Neural crest cell (in vitro differentiated cells): ENCODE results near the gene ERN1. TPM values are rescaled to one million over a fixed set of nuclear protein-coding genes. Genes with fewer than 3 reads are reported as not detected.

ENCODE experiments used
- DNase-seq: peaks from one replicate; pipeline ENCODE4 v3.0.0; 2021; ENCODE audit warnings: low read depth, mixed read lengths, low spot score
- H3K27ac Mint-ChIP-seq: one replicate; pipeline ENCODE4 v1.8.0; 2021; ENCODE audit warnings: mild to moderate bottlenecking, mixed read lengths; ENCODE audit not compliant: unreplicated experiment
- H3K27me3 Mint-ChIP-seq: 2 replicates; pipeline ENCODE4 v1.8.0; 2021; ENCODE audit warnings: low read depth, mild to moderate bottlenecking, mixed read lengths
- H3K36me3 Mint-ChIP-seq: 2 replicates; pipeline ENCODE4 v1.8.0; 2021; ENCODE audit warnings: low read depth, mild to moderate bottlenecking, mixed read lengths
- H3K4me1 Mint-ChIP-seq: 2 replicates; pipeline ENCODE4 v1.8.0; 2021; ENCODE audit warnings: mixed read lengths
- H3K4me3 Mint-ChIP-seq: one replicate; pipeline ENCODE4 v1.8.0; 2021; ENCODE audit warnings: mild to moderate bottlenecking, mixed read lengths
- H3K9me3 Mint-ChIP-seq: 2 replicates; pipeline ENCODE4 v1.8.0; 2021; ENCODE audit warnings: mixed read lengths
- total RNA-seq: library from RNA; stranded (reverse); gene quantifications from 2 replicates; pipeline ENCODE4 v1.2.1, GENCODE V29; 2021
- TF ChIP-seq, protein P1 (sequence below): fragments of 200-600 bp; sonication (generic); conservative IDR thresholded peaks from 2 replicates; pipeline ENCODE4 v1.5.0; 2021; ENCODE audit warnings: antibody characterized with exemption, mild to moderate bottlenecking

Gene ERN1
- total RNA-seq, 1 donor from 2014 or later: 8.5 TPM

DNA sequence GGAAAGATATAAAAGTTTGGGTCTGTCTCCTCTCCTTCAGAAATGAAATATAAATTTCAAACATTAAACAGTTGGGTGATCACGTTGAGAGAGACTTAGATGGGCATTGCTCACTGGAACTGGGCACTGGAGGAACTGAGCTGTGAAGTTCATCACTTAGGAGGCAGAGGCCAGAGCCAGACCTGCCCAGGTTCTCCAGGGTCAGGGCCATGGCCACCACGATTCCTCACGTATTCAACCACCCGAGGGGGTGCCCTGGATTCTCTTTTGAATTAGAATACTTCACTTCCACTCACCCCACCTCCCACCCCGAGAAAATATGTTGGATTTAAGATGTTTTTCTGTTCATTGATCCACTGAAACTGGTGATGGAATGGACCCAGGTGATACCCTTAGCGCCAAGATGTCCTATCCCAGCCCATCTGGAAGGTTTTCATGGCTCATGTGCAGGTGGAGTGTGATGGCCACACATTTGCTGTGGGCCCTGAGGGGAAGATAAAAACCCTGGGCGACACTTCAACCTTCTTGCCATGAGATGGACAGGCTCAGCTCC, 125.7 kb downstream of the ERN1 start:
- Mint-ChIP-seq H3K4me1 (peaks cover 22% of the 10 kb centered on the region), H3K27ac (no peak overlapping the region), H3K9me3 (no peaks in the 10 kb centered on the region), H3K4me3 (no peak overlapping the region), H3K36me3 (no peaks in the 10 kb centered on the region), H3K27me3 (peaks cover 8% of the 10 kb centered on the region)
- TF ChIP-seq, protein P1, sequence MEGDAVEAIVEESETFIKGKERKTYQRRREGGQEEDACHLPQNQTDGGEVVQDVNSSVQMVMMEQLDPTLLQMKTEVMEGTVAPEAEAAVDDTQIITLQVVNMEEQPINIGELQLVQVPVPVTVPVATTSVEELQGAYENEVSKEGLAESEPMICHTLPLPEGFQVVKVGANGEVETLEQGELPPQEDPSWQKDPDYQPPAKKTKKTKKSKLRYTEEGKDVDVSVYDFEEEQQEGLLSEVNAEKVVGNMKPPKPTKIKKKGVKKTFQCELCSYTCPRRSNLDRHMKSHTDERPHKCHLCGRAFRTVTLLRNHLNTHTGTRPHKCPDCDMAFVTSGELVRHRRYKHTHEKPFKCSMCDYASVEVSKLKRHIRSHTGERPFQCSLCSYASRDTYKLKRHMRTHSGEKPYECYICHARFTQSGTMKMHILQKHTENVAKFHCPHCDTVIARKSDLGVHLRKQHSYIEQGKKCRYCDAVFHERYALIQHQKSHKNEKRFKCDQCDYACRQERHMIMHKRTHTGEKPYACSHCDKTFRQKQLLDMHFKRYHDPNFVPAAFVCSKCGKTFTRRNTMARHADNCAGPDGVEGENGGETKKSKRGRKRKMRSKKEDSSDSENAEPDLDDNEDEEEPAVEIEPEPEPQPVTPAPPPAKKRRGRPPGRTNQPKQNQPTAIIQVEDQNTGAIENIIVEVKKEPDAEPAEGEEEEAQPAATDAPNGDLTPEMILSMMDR: no peak
- no peak for DNase-seq

DNA sequence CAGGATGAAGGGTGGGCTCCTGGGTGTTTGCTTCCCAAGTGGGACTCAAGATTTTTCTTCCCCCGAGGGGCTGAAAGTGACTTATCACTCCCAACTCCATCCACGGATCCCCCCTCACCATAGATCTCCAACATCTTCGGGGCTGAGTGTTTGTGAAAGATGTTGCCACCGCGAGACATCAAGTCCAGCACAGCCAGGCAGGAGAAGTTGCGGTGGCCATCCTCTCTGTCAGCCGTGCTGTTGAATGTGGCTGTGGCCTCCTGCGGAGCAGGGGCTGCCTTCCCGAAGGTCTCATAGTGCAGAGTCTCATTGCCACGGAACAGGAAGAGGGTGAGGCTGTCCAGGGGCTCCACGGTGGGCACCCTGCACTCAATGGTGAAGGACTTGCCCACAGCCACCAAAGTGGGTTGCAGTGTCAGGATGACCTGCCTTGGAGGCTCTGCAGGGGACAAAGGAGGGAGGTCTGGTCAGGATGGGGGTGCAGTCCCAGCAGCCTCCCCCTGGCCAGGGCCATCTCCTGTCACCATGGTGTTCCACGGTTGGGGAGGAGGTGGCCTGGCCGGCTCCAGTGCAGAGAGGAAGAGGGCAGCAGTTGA, 126.3 kb downstream of the ERN1 start:
- DNase-seq: no peak
- TF ChIP-seq, protein P1: no peak
- no peak overlapping the region for H3K4me3 Mint-ChIP-seq
- peaks cover 10% of the 10 kb centered on the region for H3K27me3 Mint-ChIP-seq
- H3K36me3 Mint-ChIP-seq: no peaks in the 10 kb centered on the region
- no peak overlapping the region for H3K27ac Mint-ChIP-seq
- peaks cover 23% of the 10 kb centered on the region for H3K4me1 Mint-ChIP-seq
- H3K9me3 Mint-ChIP-seq: no peaks in the 10 kb centered on the region

DNA sequence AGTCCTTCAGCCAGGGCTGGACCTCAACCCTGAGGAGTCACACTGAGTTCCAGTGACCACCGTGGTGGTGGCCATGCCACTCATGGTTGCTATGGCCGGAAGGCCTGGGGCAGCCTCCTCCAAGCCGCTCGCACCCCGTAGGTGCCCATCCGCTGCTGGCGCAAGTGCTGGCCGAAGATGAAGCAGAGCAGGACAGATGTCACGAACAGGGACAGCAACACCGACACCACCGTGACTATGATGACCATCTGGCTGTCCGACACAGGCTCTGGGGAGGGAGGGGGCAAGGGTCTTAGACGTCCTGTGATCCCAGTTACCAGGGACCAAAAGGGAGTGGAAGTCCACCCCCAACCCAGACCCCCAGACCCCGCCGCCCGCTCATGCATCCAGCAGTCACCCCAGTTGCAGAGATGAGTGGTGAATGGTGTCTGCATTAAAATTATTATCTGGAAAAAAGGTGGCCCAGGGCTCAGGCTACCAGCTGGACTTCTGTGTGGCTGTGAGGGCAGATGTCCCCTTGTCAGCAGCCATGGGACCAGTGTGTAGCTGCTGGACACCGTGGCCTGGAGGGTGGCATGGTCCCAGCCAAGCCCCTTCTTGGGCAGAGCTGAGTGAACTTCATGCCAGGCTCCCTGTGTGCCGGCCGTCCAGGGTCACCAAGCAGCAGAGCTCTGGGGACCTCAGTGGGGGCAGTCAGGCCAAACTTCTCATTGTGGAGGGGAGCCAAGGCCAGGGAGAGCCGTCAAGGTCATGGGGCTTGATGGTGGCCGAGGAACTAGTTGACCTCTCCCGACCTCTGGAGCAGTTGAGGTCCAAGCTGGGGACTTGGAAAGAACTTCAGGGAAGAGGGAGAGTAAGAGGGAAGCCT, 127.1 kb downstream of the ERN1 start:
- Mint-ChIP-seq H3K36me3 (no peaks in the 10 kb centered on the region), H3K4me3 (no peak overlapping the region), H3K4me1 (peaks cover 17% of the 10 kb centered on the region), H3K27me3 (peaks cover 10% of the 10 kb centered on the region), H3K9me3 (no peaks in the 10 kb centered on the region), H3K27ac (no peak overlapping the region)
- TF ChIP-seq, protein P1: no peak
- DNase-seq: no peak

DNA sequence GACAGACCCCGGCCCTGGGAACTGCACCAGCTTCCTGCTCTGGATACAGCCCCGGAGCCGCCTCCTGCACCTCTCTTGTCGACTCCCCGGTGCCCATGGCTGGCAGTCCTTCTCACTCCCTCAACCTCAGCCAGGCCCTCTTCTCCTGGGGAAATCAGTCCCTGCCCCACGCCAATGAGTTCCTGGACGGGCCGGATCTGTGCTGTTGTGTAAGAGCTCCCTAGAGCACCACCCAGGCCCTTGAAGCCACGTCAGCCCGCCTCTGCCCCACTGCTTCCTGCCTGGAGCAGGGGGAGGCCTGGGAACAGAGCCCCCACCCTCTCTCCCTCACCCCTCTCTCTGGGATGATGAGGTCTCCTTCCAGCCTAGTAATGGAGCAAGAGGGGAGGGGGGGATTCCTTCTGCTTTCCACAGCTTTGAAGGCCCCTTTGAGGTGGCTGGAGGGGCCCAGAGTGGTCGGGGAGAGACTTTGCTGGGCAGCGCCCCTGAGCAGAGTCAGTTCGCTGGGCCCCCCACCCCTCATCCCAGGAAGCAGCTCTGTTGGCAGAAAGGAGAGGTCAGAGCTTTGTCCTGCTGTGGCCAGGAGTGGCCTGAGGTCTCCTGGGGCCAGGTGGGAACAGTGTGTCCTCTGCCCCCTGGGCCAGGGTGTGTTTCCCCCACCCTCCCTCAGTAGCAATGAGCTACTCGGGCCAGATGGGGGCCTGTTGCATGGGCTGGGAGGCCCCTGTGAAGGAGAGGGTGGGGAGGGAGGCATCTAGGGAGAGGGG, 128.0 kb downstream of the ERN1 start:
- no peak for DNase-seq
- H3K36me3 Mint-ChIP-seq: no peaks in the 10 kb centered on the region
- H3K4me3 Mint-ChIP-seq: no peak overlapping the region
- TF ChIP-seq, protein P1: no peak
- H3K4me1 Mint-ChIP-seq: peaks cover 12% of the 10 kb centered on the region
- peak overlapping the region; percentile 71 for H3K27ac Mint-ChIP-seq
- H3K9me3 Mint-ChIP-seq: no peaks in the 10 kb centered on the region
- peaks cover 13% of the 10 kb centered on the region for H3K27me3 Mint-ChIP-seq

DNA sequence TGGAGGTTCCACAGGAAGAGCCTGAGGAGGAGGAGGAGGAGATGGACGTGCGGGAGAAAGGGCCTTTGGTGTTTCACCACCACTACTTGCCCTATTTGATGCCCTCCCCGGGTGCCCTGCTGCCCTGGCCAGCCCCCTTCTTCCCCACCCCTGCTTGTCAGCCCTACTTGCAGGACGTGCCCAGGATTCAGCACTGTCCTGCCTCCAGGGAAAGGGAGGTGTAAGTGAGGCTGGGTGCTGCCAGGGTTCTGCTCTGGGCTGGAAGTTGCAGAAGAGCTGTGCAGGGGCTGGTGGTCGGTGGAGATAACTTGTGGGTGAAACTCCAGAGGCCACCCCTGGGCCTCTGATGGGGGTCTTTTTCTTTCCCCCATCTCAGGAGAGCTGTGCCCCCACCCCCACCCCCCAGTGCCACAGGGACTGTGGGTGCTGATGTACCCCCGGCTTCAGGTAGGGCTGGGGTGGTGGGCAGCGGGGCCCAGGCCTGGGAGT, 128.8 kb downstream of the ERN1 start:
- Mint-ChIP-seq H3K9me3 (no peaks in the 10 kb centered on the region), H3K27ac (no peak overlapping the region), H3K27me3 (peaks cover 21% of the 10 kb centered on the region), H3K4me1 (peaks cover 12% of the 10 kb centered on the region), H3K4me3 (no peak overlapping the region), H3K36me3 (no peaks in the 10 kb centered on the region)
- TF ChIP-seq, protein P1: no peak
- no peak for DNase-seq
